ENCODE data around the gene CREBBP. TPM values are rescaled to one million over a fixed set of nuclear protein-coding genes. Genes with fewer than 3 reads are reported as not detected.
A peak's percentile ranks its signal among the peaks of the same experiment; 100 is the strongest.

CREBBP gene
- total and polyA plus RNA-seq, 9 of the 15 experiments (the other 6 are each of a cell fraction or from before 2014, with no cell fraction given): 0.70 to 24.8 (median 5.6) TPM

- TF ChIP-seq PKNOX1 (IDR thresholded peaks at IDR 0.05): peak; percentile 68
- peak; percentile 59; the same call in 1 of the 2 replicates for TF ChIP-seq SOX6 (IDR thresholded peaks at IDR 0.05)
- peak; percentile 67 for TF ChIP-seq ARID1B (IDR thresholded peaks at IDR 0.05)
- no peak for TF ChIP-seq ZNF395 (CRISPR knock-in tag; IDR thresholded peaks at IDR 0.05)
- TF ChIP-seq NFRKB (IDR thresholded peaks at IDR 0.05; ENCODE audit: low read depth): no peak
- no peak for TF ChIP-seq CBFB (CRISPR knock-in tag; IDR thresholded peaks at IDR 0.05)
- TF ChIP-seq MEF2A (IDR thresholded peaks at IDR 0.05; ENCODE audit: control insufficient read depth, low read depth, low read length): no peak
- no peak for TF ChIP-seq KAT7 (CRISPR knock-in tag; IDR thresholded peaks at IDR 0.05; ENCODE audit: borderline replicate concordance)
- no peak for TF ChIP-seq NFE2L1 (tag; IDR thresholded peaks at IDR 0.05; ENCODE audit: borderline replicate concordance, low read depth)
- TF ChIP-seq TCF3 (CRISPR knock-in tag; IDR thresholded peaks at IDR 0.05): peak; percentile 43; the same call in 1 of the 2 replicates
- TF ChIP-seq NR2C1 (IDR thresholded peaks at IDR 0.05): peak; percentile 11; the same call in 1 of the 2 replicates
- TF ChIP-seq NR2C1 (tag; IDR thresholded peaks at IDR 0.05): no peak
- no peak for TF ChIP-seq SFPQ (IDR thresholded peaks at IDR 0.05; ENCODE audit: low read depth, low read length)
- no peak for TF ChIP-seq ZFX (CRISPR knock-in tag; IDR thresholded peaks at IDR 0.05)
Measured at GRCh38 chr16:3804426-3805016, 76.0 kb downstream of the CREBBP start (continued).

Data from K562 (cell line).